ENCODE results near the gene ELOVL6.
A peak's percentile ranks its signal among the peaks of the same experiment; 100 is the strongest.

Gene ELOVL6

DNA sequence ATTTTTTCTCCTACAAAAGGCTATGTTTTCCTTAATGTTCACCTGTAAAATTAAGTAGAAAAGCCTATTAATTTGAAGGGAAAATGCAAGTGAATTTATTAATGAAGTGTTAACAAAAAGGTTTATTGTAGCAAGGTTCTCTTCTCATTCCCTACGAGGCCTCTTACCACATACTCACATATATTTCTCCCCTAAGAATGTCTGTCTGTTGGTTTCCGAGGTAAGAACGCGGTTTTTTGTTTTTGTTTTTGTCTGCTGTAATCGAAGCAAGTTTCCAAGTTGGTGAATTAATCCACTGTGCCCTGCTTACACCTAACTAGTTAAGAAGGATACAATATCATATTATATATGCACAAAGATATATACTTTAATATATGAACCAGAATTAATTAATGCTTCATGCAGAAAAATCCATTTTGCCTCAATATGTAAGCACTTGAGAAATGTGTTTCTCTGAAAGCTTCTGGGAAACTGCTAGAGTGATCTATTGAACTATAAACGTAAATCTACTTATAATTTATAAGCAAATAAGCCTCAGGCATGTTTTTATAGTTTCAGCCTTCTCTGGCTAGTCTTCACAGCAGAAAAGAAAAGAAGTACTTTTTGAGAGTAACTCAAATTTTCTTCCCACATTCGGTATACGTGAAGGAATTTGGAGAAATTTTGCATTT lies 164.9 kb downstream of the ELOVL6 start:
- TF ChIP-seq, protein P1, sequence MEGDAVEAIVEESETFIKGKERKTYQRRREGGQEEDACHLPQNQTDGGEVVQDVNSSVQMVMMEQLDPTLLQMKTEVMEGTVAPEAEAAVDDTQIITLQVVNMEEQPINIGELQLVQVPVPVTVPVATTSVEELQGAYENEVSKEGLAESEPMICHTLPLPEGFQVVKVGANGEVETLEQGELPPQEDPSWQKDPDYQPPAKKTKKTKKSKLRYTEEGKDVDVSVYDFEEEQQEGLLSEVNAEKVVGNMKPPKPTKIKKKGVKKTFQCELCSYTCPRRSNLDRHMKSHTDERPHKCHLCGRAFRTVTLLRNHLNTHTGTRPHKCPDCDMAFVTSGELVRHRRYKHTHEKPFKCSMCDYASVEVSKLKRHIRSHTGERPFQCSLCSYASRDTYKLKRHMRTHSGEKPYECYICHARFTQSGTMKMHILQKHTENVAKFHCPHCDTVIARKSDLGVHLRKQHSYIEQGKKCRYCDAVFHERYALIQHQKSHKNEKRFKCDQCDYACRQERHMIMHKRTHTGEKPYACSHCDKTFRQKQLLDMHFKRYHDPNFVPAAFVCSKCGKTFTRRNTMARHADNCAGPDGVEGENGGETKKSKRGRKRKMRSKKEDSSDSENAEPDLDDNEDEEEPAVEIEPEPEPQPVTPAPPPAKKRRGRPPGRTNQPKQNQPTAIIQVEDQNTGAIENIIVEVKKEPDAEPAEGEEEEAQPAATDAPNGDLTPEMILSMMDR (conservative IDR thresholded peaks at IDR 0.05; ENCODE audit: low read depth, low read length), result no peak
- no peak overlapping the region for H3K4me3 ChIP-seq (ENCODE audit: low read length)
- no peak for DNase-seq (ENCODE audit: low read depth)

DNA sequence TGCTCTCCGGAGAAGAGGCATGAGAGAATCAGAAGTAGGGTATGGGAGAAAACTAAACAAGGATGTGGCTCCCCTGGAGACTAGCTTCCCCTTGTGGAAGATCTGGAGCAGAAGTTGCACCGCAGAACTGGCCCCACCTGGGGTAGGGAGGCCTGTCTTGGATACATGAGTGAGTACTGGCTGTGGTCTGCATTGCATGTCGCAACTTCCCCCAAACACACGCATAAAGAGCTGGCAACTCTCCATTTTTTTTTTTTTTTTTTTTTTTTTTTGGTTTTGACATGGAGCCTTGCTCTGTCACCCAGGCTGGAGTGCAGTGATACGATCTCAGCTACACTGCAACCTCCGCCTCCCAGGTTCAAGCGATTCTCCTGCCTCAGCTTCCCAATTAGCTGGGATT lies 165.8 kb downstream of the ELOVL6 start:
- no peak for DNase-seq (ENCODE audit: low read depth)
- TF ChIP-seq, protein P1 (conservative IDR thresholded peaks at IDR 0.05; ENCODE audit: low read depth, low read length), result no peak

DNA sequence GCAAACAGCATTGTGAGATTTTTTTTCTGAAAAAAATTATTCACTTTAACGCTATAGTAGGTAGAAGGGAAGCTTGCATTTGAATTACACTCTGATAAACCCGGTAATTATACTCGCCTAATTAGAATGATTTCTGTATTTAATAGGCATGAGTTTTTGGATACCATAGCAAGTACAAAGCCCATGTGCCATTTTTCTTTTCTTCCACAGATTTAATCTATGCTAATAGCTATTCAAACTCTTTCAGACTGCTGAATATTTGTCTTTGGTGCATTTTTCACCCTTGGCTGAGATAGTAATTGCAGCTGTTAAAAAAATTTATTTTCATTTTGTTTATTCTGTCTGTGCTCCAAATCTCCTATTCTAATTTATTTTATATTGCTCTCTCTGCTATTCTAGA lies 172.7 kb downstream of the ELOVL6 start:
- DNase-seq (ENCODE audit: low read depth), result no peak
- no peak overlapping the region for H3K4me3 ChIP-seq (ENCODE audit: low read length)
- TF ChIP-seq, protein P1 (conservative IDR thresholded peaks at IDR 0.05; ENCODE audit: low read depth, low read length), result no peak

More for the DNA sequence above, 165.8 kb downstream of the ELOVL6 start:
- H3K4me3 ChIP-seq (ENCODE audit: low read length), result no peak overlapping the region

DNA sequence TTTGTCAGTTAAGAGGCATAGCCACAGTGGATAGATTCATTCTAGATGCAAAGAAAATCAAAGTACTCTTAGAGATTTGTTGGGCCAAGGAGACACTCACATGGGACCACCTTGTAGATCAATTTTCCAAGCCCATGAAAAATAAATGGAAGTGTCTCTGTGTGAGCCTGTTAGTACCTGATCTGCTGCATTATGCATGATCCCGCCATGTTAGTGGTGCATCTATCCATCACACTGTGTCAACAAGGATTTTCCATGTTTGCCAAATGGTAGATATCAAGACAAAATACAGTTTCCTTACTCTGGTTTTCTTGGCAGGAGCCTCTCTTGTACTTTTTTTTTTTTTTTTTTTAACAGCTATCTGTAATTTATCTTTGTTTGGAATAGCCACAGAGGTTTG lies 173.4 kb downstream of the ELOVL6 start:
- DNase-seq (ENCODE audit: low read depth), result no peak
- H3K4me3 ChIP-seq (ENCODE audit: low read length), result no peak overlapping the region
- TF ChIP-seq, protein P1 (conservative IDR thresholded peaks at IDR 0.05; ENCODE audit: low read depth, low read length), result no peak

DNA sequence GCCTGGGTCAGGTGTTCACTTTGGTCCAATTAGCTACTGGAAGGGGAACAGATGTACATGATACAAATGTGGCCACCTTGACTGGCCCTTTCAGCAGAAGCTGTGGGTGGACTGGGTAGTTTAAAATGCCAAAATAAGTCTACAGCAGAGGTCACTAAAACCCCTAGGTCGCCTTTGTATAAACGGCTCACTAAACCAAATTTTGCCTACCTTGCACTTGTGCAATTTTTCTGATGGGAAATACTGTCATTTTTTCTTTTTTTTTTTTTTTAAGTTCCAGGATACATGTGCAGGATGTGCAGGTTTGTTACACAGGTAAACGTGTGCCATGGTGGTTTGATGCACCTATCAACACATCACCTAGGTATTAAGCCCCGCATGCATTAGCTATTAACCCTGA lies 176.0 kb downstream of the ELOVL6 start:
- no peak for DNase-seq (ENCODE audit: low read depth)
- no peak overlapping the region for H3K4me3 ChIP-seq (ENCODE audit: low read length)
- TF ChIP-seq, protein P1 (conservative IDR thresholded peaks at IDR 0.05; ENCODE audit: low read depth, low read length), result no peak

DNA sequence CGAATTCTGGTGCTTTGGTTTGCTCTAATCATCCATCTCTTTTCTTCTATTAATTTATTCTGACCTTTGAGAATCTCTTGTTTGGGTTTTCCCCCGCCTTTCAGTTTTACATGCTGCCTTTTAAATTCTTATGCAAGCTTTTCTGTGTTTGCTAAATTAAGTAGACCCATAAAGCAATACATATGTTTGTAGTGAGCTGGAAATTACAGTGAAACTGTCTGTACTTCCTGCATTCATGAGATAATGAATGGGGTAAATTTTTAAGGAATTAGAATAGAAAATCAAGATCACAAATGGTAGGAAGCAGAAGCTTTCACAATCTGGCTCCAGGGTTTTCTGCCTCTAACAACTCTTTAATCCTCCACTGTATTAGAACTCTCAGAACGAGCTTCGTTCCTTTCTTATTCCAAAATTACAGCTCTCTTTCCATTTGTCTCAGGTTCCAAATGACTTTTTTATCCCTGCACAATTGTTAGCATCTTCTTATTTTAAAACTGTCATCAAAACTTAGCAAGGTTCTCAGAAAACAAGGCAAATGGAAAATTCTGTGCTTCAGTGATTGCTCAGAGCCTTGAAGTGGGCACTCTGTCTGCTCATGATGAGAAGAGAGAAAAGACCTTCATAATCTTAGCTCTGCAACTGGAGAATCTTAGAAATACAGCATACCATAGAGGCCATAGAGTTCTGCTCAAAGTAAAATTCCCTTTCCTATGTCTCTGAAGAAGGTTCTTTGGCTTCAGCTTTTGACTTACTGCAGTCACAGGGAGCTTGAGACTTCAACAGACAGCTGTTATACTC lies 177.6 kb downstream of the ELOVL6 start:
- DNase-seq (ENCODE audit: low read depth), result no peak
- TF ChIP-seq, protein P1 (conservative IDR thresholded peaks at IDR 0.05; ENCODE audit: low read depth, low read length), result no peak
- no peak overlapping the region for H3K4me3 ChIP-seq (ENCODE audit: low read length)

DNA sequence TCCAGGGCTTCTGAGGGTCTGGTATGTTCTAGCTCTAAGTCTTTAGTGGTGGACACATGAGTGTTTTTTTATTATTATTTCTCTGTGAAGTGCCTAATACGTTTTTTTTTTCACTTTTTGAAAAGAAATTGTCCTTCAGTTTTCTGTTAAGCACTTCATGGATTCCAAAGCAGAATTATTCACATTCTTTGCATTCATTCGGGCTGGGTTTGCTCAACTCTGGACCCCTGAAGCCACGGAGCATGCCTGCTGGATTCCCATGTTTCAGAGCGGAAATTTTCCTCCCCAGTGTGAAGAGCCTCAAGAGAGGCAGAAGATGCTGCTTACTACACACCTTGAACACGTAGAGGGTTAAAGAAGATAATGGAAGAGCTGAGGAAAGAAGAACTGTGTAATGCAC lies 178.3 kb downstream of the ELOVL6 start:
- H3K4me3 ChIP-seq (ENCODE audit: low read length), result no peak overlapping the region
- peak; percentile 29 for DNase-seq (ENCODE audit: low read depth)
- TF ChIP-seq, protein P1 (conservative IDR thresholded peaks at IDR 0.05; ENCODE audit: low read depth, low read length), result no peak

Measured in retinal pigment epithelial cell (primary cell).